ENCODE measurements around the gene RAPGEF4.
A peak's percentile ranks its signal among the peaks of the same experiment; 100 is the strongest.

RAPGEF4 gene

DNA sequence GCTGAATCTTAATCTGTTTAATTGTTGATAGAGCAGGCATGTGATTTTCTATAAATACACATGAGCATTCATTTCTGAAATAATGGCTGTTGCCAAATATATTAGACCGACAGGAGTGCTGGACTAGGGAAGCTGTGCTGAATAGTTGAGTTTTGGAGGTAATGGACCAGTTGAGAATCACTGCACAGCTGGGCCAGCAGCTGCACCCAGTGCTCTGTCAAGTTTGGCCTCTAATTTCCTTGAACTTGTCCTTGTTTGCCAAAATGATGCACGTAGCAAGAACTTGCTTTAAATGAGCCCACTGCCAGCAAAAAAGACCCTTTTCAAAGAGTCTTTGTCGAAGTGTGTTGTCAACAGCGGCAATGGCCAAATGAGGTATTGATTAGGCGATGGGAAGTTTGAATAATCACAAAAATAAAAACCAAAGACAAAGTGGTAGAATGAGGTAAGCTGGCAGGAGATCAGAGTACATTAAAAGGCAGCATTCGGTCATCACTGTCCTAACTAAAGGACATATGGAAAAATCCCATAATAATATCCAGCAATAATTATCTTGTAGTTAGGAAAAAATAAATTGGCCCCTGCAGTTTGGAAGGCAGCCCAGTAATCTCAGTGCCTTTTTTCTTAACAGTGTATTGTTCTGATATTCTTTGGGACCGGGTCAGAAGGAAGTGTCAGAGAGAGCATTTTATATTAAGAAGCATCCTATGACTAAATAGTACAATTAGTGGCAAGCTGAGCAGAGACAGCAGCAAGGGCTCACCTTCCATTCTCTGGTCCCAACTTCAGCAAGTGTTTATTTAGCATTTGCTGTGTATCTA lies 126.2 kb downstream of the RAPGEF4 start:
- H3K27ac ChIP-seq, result no peak overlapping the region
- TF ChIP-seq, protein P1, sequence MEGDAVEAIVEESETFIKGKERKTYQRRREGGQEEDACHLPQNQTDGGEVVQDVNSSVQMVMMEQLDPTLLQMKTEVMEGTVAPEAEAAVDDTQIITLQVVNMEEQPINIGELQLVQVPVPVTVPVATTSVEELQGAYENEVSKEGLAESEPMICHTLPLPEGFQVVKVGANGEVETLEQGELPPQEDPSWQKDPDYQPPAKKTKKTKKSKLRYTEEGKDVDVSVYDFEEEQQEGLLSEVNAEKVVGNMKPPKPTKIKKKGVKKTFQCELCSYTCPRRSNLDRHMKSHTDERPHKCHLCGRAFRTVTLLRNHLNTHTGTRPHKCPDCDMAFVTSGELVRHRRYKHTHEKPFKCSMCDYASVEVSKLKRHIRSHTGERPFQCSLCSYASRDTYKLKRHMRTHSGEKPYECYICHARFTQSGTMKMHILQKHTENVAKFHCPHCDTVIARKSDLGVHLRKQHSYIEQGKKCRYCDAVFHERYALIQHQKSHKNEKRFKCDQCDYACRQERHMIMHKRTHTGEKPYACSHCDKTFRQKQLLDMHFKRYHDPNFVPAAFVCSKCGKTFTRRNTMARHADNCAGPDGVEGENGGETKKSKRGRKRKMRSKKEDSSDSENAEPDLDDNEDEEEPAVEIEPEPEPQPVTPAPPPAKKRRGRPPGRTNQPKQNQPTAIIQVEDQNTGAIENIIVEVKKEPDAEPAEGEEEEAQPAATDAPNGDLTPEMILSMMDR (conservative IDR thresholded peaks at IDR 0.05; ENCODE audit: low read depth, low read length), result no peak
- H2AFZ ChIP-seq (ENCODE audit: low read depth), result no peak overlapping the region
- no peaks in the 10 kb centered on the region for H3K27me3 ChIP-seq (ENCODE audit: insufficient read depth, low read depth)
- H4K20me1 ChIP-seq (ENCODE audit: insufficient read depth), result no peaks in the 10 kb centered on the region
- no peak overlapping the region for H3K4me2 ChIP-seq
- no peaks in the 10 kb centered on the region for H3K79me2 ChIP-seq (ENCODE audit: insufficient read depth, low read depth)
- no peaks in the 10 kb centered on the region for H3K4me1 ChIP-seq (ENCODE audit: low read depth, poor library complexity, severe bottlenecking)
- H3K9ac ChIP-seq, result no peak overlapping the region
- H3K36me3 ChIP-seq (ENCODE audit: insufficient read depth), result no peaks in the 10 kb centered on the region
- H3K4me3 ChIP-seq (IDR thresholded peaks at IDR 0.05; ENCODE audit: insufficient read depth, low read depth, low read length), result no peak overlapping the region

DNA sequence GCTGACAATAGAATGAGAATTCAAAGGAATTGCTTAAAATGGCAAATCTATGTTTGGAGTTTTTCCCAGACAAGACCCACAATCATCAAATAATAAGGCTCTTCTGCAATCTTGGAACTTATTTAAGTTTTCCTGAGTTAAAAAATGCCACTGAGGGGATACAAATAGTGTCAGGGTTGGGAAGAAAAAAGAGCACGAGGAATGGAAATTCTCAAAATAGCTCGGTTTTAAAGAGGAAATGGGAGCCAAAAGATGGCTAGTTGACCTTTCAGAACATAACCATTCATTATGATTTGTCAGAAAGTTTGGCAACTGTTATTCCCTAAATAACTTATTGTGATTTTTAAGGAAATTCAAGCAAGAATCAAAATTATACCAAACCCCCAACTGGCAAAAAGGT lies 127.7 kb downstream of the RAPGEF4 start:
- H3K79me2 ChIP-seq (ENCODE audit: insufficient read depth, low read depth), result no peaks in the 10 kb centered on the region
- no peaks in the 10 kb centered on the region for H4K20me1 ChIP-seq (ENCODE audit: insufficient read depth)
- H3K4me3 ChIP-seq (IDR thresholded peaks at IDR 0.05; ENCODE audit: insufficient read depth, low read depth, low read length), result no peak overlapping the region
- H3K4me2 ChIP-seq, result no peak overlapping the region
- TF ChIP-seq, protein P1 (conservative IDR thresholded peaks at IDR 0.05; ENCODE audit: low read depth, low read length), result no peak
- H3K27ac ChIP-seq, result no peak overlapping the region
- no peak overlapping the region for H2AFZ ChIP-seq (ENCODE audit: low read depth)
- H3K27me3 ChIP-seq (ENCODE audit: insufficient read depth, low read depth), result no peaks in the 10 kb centered on the region
- H3K9ac ChIP-seq, result no peak overlapping the region
- no peaks in the 10 kb centered on the region for H3K4me1 ChIP-seq (ENCODE audit: low read depth, poor library complexity, severe bottlenecking)
- H3K36me3 ChIP-seq (ENCODE audit: insufficient read depth), result no peaks in the 10 kb centered on the region

DNA sequence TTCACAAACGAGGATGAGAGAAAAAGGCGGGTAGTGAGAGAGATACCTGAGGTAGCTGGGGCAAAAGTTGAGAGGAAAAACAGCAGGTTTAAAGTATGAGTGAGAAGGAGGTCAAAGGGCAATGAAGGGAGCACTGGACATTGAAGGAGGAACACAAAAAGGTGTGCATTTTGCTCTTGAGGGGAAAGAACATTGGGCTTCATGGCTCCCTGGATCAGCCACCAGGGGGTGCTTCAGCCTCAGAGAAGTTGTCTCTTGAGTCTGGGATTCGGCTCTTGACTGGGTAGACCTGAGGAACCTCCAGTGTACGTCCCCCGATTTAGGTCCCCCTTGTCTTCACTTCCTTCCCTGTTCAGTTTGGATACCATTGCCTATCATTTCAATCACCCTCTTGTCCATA lies 128.5 kb downstream of the RAPGEF4 start:
- Histone ChIP-seq H3K27ac (no peak overlapping the region), H3K4me1 (ENCODE audit: low read depth, poor library complexity, severe bottlenecking) (no peaks in the 10 kb centered on the region), H4K20me1 (ENCODE audit: insufficient read depth) (no peaks in the 10 kb centered on the region), H3K4me3 (IDR thresholded peaks at IDR 0.05; ENCODE audit: insufficient read depth, low read depth, low read length) (no peak overlapping the region), H3K9ac (no peak overlapping the region), H3K36me3 (ENCODE audit: insufficient read depth) (no peaks in the 10 kb centered on the region), H3K4me2 (no peak overlapping the region), H3K27me3 (ENCODE audit: insufficient read depth, low read depth) (no peaks in the 10 kb centered on the region), H2AFZ (ENCODE audit: low read depth) (no peak overlapping the region), H3K79me2 (ENCODE audit: insufficient read depth, low read depth) (no peaks in the 10 kb centered on the region)
- TF ChIP-seq, protein P1 (conservative IDR thresholded peaks at IDR 0.05; ENCODE audit: low read depth, low read length), result peak; percentile 55; the same call in 1 of the 2 replicates

DNA sequence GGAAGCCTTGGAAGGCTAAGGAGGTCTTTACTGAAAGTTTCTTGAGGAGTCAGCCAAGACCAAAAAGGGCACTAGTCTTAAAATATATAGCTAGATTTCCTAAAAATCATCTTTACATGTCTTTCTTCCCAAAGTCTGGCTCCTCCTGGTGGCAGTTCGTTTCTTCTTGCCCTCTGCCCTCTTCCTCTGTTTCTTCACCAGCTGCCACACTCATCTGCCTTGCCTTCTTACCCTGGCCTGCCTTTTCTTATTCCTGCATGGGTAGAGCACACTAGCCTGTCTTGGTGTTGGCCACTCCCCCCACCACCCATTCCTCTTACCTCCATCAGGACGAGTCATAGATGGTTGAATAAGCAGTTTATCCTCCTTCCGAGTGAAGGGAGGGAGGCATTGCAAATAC lies 129.8 kb downstream of the RAPGEF4 start:
- Histone ChIP-seq H3K27ac (no peak overlapping the region), H3K36me3 (ENCODE audit: insufficient read depth) (no peaks in the 10 kb centered on the region), H3K9ac (no peak overlapping the region), H4K20me1 (ENCODE audit: insufficient read depth) (no peaks in the 10 kb centered on the region), H3K79me2 (ENCODE audit: insufficient read depth, low read depth) (no peaks in the 10 kb centered on the region), H3K4me1 (ENCODE audit: low read depth, poor library complexity, severe bottlenecking) (no peaks in the 10 kb centered on the region), H2AFZ (ENCODE audit: low read depth) (no peak overlapping the region), H3K27me3 (ENCODE audit: insufficient read depth, low read depth) (no peaks in the 10 kb centered on the region), H3K4me3 (IDR thresholded peaks at IDR 0.05; ENCODE audit: insufficient read depth, low read depth, low read length) (no peak overlapping the region), H3K4me2 (no peak overlapping the region)
- TF ChIP-seq, protein P1 (conservative IDR thresholded peaks at IDR 0.05; ENCODE audit: low read depth, low read length), result no peak

Measured in KMS-11 (cell line).